ENCODE data around the gene SLC35F4. TPM values are rescaled to one million over a fixed set of nuclear protein-coding genes. Genes with fewer than 3 reads are reported as not detected.

Gene SLC35F4
- total and polyA plus RNA-seq, 2 donors (not counting 3 experiments of a cell fraction or from before 2014, with no cell fraction given): not detected

DNA sequence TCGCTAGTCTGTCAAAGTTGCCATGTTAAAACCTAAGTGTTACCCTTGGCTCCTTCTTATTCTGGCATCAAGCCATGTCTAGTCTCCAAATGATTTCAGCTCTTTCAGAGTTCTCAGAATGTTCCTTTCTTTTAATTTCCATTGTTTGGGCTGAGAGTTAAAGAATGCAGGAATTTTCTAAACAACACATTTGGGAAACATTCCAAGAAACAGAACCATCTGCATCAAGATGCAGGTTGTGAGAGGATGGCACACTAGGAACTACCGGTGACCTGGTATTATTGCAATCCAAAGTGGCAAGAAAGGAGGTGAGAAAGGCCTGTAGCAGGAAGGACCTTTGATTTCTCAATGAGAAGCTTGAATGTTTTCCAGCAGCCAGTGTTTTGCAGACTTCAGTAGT is 30.1 kb downstream of the SLC35F4 start:
- Histone ChIP-seq H3K9me3 (replicated peaks; ENCODE audit: control insufficient read depth, insufficient read depth, low read length) (no peaks in the 10 kb centered on the region), H3K9ac (replicated peaks; ENCODE audit: extremely low read depth, insufficient read depth, low read length) (no peak overlapping the region), H3K4me2 (ENCODE audit: insufficient read depth, low read length) (no peak overlapping the region), H3K4me1 (ENCODE audit: control insufficient read depth, extremely low read depth, insufficient read depth, low read length) (no peaks in the 10 kb centered on the region), H3K27ac (ENCODE audit: insufficient read depth, low read depth, low read length) (no peak overlapping the region), H3K4me3 (replicated peaks in 1 of 3; ENCODE audit: insufficient read depth in 1 of 3, low read depth in 1 of 3, low read length in 3 of 3) (no peak overlapping the region), H3K9me1 (replicated peaks; ENCODE audit: control insufficient read depth, extremely low read depth, insufficient read depth, low read length) (no peaks in the 10 kb centered on the region), H3K27me3 (ENCODE audit: control insufficient read depth in 2 of 2, insufficient read depth in 2 of 2, low read length in 2 of 2) (peaks cover 0 to 2% of the 10 kb centered on the region in 2 experiments), H3K79me2 (ENCODE audit: control insufficient read depth, insufficient read depth, low read length) (no peaks in the 10 kb centered on the region), H4K20me1 (replicated peaks; ENCODE audit: control insufficient read depth, extremely low read depth, insufficient read depth, low read length) (no peaks in the 10 kb centered on the region), H3K36me3 (ENCODE audit: control insufficient read depth in 2 of 2, extremely low read depth in 1 of 2, insufficient read depth in 2 of 2, low read length in 2 of 2) (no peaks in the 10 kb centered on the region), H2AFZ (ENCODE audit: low read depth, low read length) (no peak overlapping the region)
- dilution Hi-C loops (cut with MboI; ENCODE audit: extremely low pct_ligation_motif_present, low sequenced_read_pairs) (no loop called here), intact Hi-C loops (cut with micrococcal nuclease) (no loop called here)
- FAIRE-seq: no peak
- CTCF ChIA-PET: no interaction called here
- TF ChIP-seq FOS (IDR thresholded peaks at IDR 0.05; ENCODE audit: borderline replicate concordance, insufficient read depth, low read length) (no peak), GATA2 (IDR thresholded peaks at IDR 0.05; ENCODE audit: insufficient read depth, insufficient read length, low read depth, low read length) (no peak), EZH2 (IDR thresholded peaks at IDR 0.05; ENCODE audit: borderline replicate concordance, low read depth, low read length, severe bottlenecking) (no peak), POLR2A (IDR thresholded peaks at IDR 0.05; ENCODE audit: low read depth, low read length) (no peak), MYC (IDR thresholded peaks at IDR 0.05; ENCODE audit: low read depth, low read length) (no peak)
- TF ChIP-seq, protein P1, sequence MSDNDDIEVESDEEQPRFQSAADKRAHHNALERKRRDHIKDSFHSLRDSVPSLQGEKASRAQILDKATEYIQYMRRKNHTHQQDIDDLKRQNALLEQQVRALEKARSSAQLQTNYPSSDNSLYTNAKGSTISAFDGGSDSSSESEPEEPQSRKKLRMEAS (IDR thresholded peaks at IDR 0.05; ENCODE audit: insufficient read depth, insufficient read length): no peak
- POLR2A ChIA-PET: no interaction called here
- no TSS peak for BruUV-seq (replicated peaks)
- no peak for DNase-seq (ENCODE audit: low read depth, low spot score)

DNA sequence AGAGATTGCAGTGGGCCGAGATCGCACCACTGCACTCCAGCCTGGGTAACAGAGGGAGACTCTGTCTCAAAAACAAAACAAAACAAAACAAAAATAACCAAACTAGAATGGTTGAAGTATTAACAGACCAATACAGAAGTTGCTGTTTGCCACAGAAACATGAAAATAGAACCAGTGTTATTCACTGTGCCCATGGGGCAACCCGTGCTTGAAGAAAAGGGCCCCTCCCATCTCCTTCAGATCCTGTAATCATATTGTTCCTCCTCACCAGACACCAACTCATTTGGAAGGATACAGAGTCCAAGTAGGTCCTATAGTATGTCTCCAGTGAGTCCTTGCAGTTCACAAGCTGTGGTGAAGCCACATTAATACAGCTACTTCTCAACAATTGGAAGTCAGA is 30.9 kb downstream of the SLC35F4 start:
- Histone ChIP-seq H3K9ac (replicated peaks; ENCODE audit: extremely low read depth, insufficient read depth, low read length) (no peak overlapping the region), H3K4me2 (ENCODE audit: insufficient read depth, low read length) (no peak overlapping the region), H3K9me3 (replicated peaks; ENCODE audit: control insufficient read depth, insufficient read depth, low read length) (no peaks in the 10 kb centered on the region), H4K20me1 (replicated peaks; ENCODE audit: control insufficient read depth, extremely low read depth, insufficient read depth, low read length) (no peaks in the 10 kb centered on the region), H2AFZ (ENCODE audit: low read depth, low read length) (no peak overlapping the region), H3K79me2 (ENCODE audit: control insufficient read depth, insufficient read depth, low read length) (no peaks in the 10 kb centered on the region), H3K4me3 (replicated peaks in 1 of 3; ENCODE audit: insufficient read depth in 1 of 3, low read depth in 1 of 3, low read length in 3 of 3) (no peak overlapping the region), H3K27ac (ENCODE audit: insufficient read depth, low read depth, low read length) (no peak overlapping the region), H3K9me1 (replicated peaks; ENCODE audit: control insufficient read depth, extremely low read depth, insufficient read depth, low read length) (no peaks in the 10 kb centered on the region), H3K4me1 (ENCODE audit: control insufficient read depth, extremely low read depth, insufficient read depth, low read length) (no peaks in the 10 kb centered on the region), H3K27me3 (ENCODE audit: control insufficient read depth in 2 of 2, insufficient read depth in 2 of 2, low read length in 2 of 2) (peaks cover 0 to 2% of the 10 kb centered on the region in 2 experiments), H3K36me3 (ENCODE audit: control insufficient read depth in 2 of 2, extremely low read depth in 1 of 2, insufficient read depth in 2 of 2, low read length in 2 of 2) (no peaks in the 10 kb centered on the region)
- FAIRE-seq (no peak), DNase-seq (ENCODE audit: low read depth, low spot score) (no peak)
- intact Hi-C loops (cut with micrococcal nuclease): no loop called here
- no TSS peak for BruUV-seq (replicated peaks)
- ChIA-PET CTCF (no interaction called here), POLR2A (no interaction called here)
- dilution Hi-C loops (cut with MboI; ENCODE audit: extremely low pct_ligation_motif_present, low sequenced_read_pairs): no loop called here
- TF ChIP-seq JUN (IDR thresholded peaks at IDR 0.05; ENCODE audit: borderline replicate concordance, insufficient read depth, insufficient read length, low read depth) (no peak), CTCF (IDR thresholded peaks at IDR 0.05; ENCODE audit: extremely low read depth in 1 of 2, insufficient read depth in 1 of 2, low read depth in 1 of 2, low read length in 2 of 2) (no peak), EZH2 (IDR thresholded peaks at IDR 0.05; ENCODE audit: borderline replicate concordance, low read depth, low read length, severe bottlenecking) (no peak), FOS (IDR thresholded peaks at IDR 0.05; ENCODE audit: borderline replicate concordance, insufficient read depth, low read length) (no peak), MYC (IDR thresholded peaks at IDR 0.05; ENCODE audit: low read depth, low read length) (no peak), POLR2A (IDR thresholded peaks at IDR 0.05; ENCODE audit: low read depth, low read length) (no peak), GATA2 (IDR thresholded peaks at IDR 0.05; ENCODE audit: insufficient read depth, insufficient read length, low read depth, low read length) (no peak), POLR2AphosphoS5 (IDR thresholded peaks at IDR 0.05; ENCODE audit: insufficient read depth, low read depth, low read length) (no peak)
- TF ChIP-seq, protein P1 (IDR thresholded peaks at IDR 0.05; ENCODE audit: insufficient read depth, insufficient read length): no peak

Data from endothelial cell of umbilical vein (primary cell).